ENCODE measurements around the gene CEP131.

- TF ChIP-seq CTCF (IDR thresholded peaks at IDR 0.05; ENCODE audit: insufficient read depth, low read length) (peak; percentile 87), REST (IDR thresholded peaks at IDR 0.05; ENCODE audit: insufficient replicate concordance, low read depth) (no peak), GABPA (IDR thresholded peaks at IDR 0.05; ENCODE audit: low read depth) (no peak), POLR2AphosphoS5 (IDR thresholded peaks at IDR 0.05; ENCODE audit: low read depth) (no peak)
Measured at GRCh38 chr17:81253358-81254131, 30.8 kb upstream of the CEP131 start.

Data from HL-60 (cell line).